Lung (tissue), 12 donors: ENCODE results near the gene B4GALT7. TPM values are rescaled to one million over a fixed set of nuclear protein-coding genes. Genes with fewer than 3 reads are reported as not detected.
A peak's percentile ranks its signal among the peaks of the same experiment; 100 is the strongest.
"Not testable (repeated sequence)": the region's sequence is repeated elsewhere in the genome, so short reads cannot be mapped to it uniquely, and the experiment has no call there.

Experiments
- ATAC-seq: fragments of 200-7000 bp; cut with Tn5 transposase; one replicate; pipeline ENCODE4 v1.9.1; 2020; ENCODE audit warnings: moderate number of reproducible peaks; ENCODE audit not compliant: insufficient read depth, low FRiP score
- DNase-seq, 3 donors: peaks; one replicate each; pipeline ENCODE4 v3.0.0-alpha.2; 2013 to 2017
- H3K27ac ChIP-seq, 2 donors: one replicate each; pipeline ENCODE4 v1.5.1; 2013; ENCODE audit warnings: mild to moderate bottlenecking in 2 of 2, moderate library complexity in 2 of 2, control low read depth in 1 of 2, inconsistent platforms in 1 of 2, low read depth in 1 of 2, low read length in 1 of 2
- H3K27me3 ChIP-seq, 3 donors: one replicate each; pipeline ENCODE4 v1.5.1; 2013; ENCODE audit warnings: low read length in 2 of 3; ENCODE audit not compliant: control insufficient read depth in 3 of 3, insufficient read depth in 3 of 3
- H3K36me3 ChIP-seq, 4 donors: one replicate each; pipeline ENCODE4 v1.5.1; 2013; ENCODE audit warnings: low read length in 4 of 4, mild to moderate bottlenecking in 1 of 4, moderate library complexity in 1 of 4; ENCODE audit not compliant: control insufficient read depth in 4 of 4, insufficient read depth in 4 of 4
- H3K4me1 ChIP-seq, 5 donors: one replicate each; pipeline ENCODE4 v1.5.1; 2013; ENCODE audit warnings: low read length in 5 of 5, mild to moderate bottlenecking in 2 of 5, moderate library complexity in 1 of 5; ENCODE audit not compliant: control insufficient read depth in 5 of 5, insufficient read depth in 5 of 5
- H3K4me3 ChIP-seq: one replicate; pipeline ENCODE4 v1.5.1; 2013; ENCODE audit warnings: mild to moderate bottlenecking, control low read depth, moderate library complexity
- H3K9ac ChIP-seq, 2 donors: one replicate each; pipeline ENCODE4 v1.5.1; 2013; ENCODE audit warnings: low read length in 2 of 2, control low read depth in 1 of 2; ENCODE audit not compliant: insufficient read depth in 1 of 2
- H3K9me3 ChIP-seq, 4 donors: one replicate each; pipeline ENCODE4 v1.5.1; 2013; ENCODE audit warnings: low read length in 3 of 4, mild to moderate bottlenecking in 1 of 4, moderate library complexity in 1 of 4; ENCODE audit not compliant: control insufficient read depth in 4 of 4, insufficient read depth in 3 of 4
- CTCF ChIP-seq: IDR thresholded peaks from 2 replicates; pipeline ENCODE4 v1.5.1; 2012; ENCODE audit warnings: mild to moderate bottlenecking; ENCODE audit errors: control extremely low read depth, extremely low read depth
- WGBS, 2 donors: extraction: QIAGEN DNeasy Blood & Tissue Kit; methylation state at CpG; one replicate each; pipeline ENCODE4 v1.1.7; 2013; 5-methylcytosine and 5-hydroxymethylcytosine counted together
- polyA plus RNA-seq, 2 donors: library from polyadenylated mRNA; stranded (reverse); fragments of 200-250 nt; gene quantifications; one replicate each; pipeline ENCODE4 v1.2.1, GENCODE V29; 2013
- total RNA-seq, 2 donors: library from RNA; depleted of rRNA in 1 of 2; stranded (reverse); fragments of >200 nt in 1 of 2; gene quantifications; one replicate each; pipeline ENCODE4 v1.2.1, GENCODE V29; 2014 to 2021
- donor health status: control.
- donor health status: control.
- donor health status: Bipolar disorder and iron deficiency.
- donor health status: healthy.
- donor health status: DM: yes; HTN: yes; CAD: no.

B4GALT7 gene
- total and polyA plus RNA-seq, 4 donors: 14.3 to 40.0 (median 31.4) TPM

GRCh38 chr5:177557041-177557647 lies 42.8 kb upstream of the B4GALT7 start:
- no peaks in the 10 kb centered on the region for H3K27me3 ChIP-seq
- H3K4me1 ChIP-seq: peaks cover 4 to 19% (median 7%) of the 10 kb centered on the region in 5 donors
- peaks cover 0 to 9% (median 4%) of the 10 kb centered on the region in 4 donors for H3K36me3 ChIP-seq
- no peak for TF ChIP-seq CTCF
- ATAC-seq (no peak), DNase-seq (peak in 1 of 3 donors; percentile 38)
- H3K9ac ChIP-seq: no peak overlapping the region
- no peak overlapping the region for H3K27ac ChIP-seq
- H3K9me3 ChIP-seq: no peaks in the 10 kb centered on the region
- no peak overlapping the region for H3K4me3 ChIP-seq
- 43 to 57% methylated on average over 4 of the region's 4 CpGs for WGBS, 2 donors

GRCh38 chr5:177557796-177558195 lies 42.1 kb upstream of the B4GALT7 start:
- no peaks in the 10 kb centered on the region for H3K9me3 ChIP-seq
- 90 to 92% methylated on average over 5 of the region's 5 CpGs for WGBS, 2 donors

GRCh38 chr5:177559446-177559941 lies 40.4 kb upstream of the B4GALT7 start:
- not testable (repeated sequence) for H3K27me3 ChIP-seq, ATAC-seq, H3K4me3 ChIP-seq, DNase-seq, H3K4me1 ChIP-seq, H3K27ac ChIP-seq, H3K9me3 ChIP-seq, H3K36me3 ChIP-seq, H3K9ac ChIP-seq
- WGBS, 2 donors: 53% methylated on average over 7 to 8 of the region's 8 CpGs

More at GRCh38 chr5:177557796-177558195, 42.1 kb upstream of the B4GALT7 start:
- TF ChIP-seq CTCF: no peak
- peaks cover 0 to 14% (median 4%) of the 10 kb centered on the region in 5 donors for H3K4me1 ChIP-seq
- no peaks in the 10 kb centered on the region for H3K27me3 ChIP-seq
- H3K9ac ChIP-seq: no peak overlapping the region
- H3K36me3 ChIP-seq: peaks cover 0 to 3% (median 2%) of the 10 kb centered on the region in 4 donors
- no peak overlapping the region for H3K4me3 ChIP-seq
- no peak overlapping the region for H3K27ac ChIP-seq
- ATAC-seq (no peak), DNase-seq (no peak)

- no peak for TF ChIP-seq CTCF
- H3K4me3 ChIP-seq: no peak overlapping the region
- no peak for ATAC-seq
- no peaks in the 10 kb centered on the region for H3K36me3 ChIP-seq
- no peaks in the 10 kb centered on the region for H3K9me3 ChIP-seq
- H3K27ac ChIP-seq: no peak overlapping the region
- no peak overlapping the region for H3K9ac ChIP-seq
- H3K4me1 ChIP-seq: no peaks in the 10 kb centered on the region
- DNase-seq: no peak
- 77 to 86% methylated on average over 8 of the region's 8 CpGs for WGBS, 2 donors
- H3K27me3 ChIP-seq: no peaks in the 10 kb centered on the region
Measured at GRCh38 chr5:177565046-177565445, 34.9 kb upstream of the B4GALT7 start.
